C4-2B (cell line): ENCODE data around the gene RAB22A.

Experiments
- CTCF ChIP-seq: fragments of 450-650 bp; conservative IDR thresholded peaks from 2 replicates; pipeline ENCODE4 v1.5.1; 2017; ENCODE audit warnings: mild to moderate bottlenecking
- ZFX ChIP-seq: fragments of 450-650 bp; IDR thresholded peaks from 2 replicates; pipeline ENCODE4 v1.6.1; 2017

DNA sequence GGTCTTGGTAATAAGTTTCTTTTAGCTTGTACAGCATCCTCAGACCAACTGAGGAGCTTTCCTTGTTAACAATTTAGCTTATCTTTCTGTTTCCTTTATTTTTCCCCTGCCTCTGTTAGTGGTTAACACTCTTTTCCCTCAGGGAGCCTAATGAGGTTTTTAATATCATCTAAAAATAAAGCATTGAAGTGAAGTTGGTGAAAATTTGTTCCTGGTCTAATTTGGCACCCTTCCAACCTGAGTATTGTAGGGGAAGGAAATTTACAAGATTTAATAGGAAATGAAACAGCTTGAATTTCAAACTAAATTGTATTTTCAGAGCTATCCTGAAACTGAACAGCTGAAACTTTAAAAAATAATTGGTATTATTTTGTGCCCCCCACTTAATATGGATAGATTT, 51.4 kb downstream of the RAB22A start:
- TF ChIP-seq CTCF (no peak), ZFX (no peak)
